Measurements from ENCODE around the gene AURKB. TPM values are rescaled to one million over a fixed set of nuclear protein-coding genes. Genes with fewer than 3 reads are reported as not detected.
"Not testable (repeated sequence)": the region's sequence is repeated elsewhere in the genome, so short reads cannot be mapped to it uniquely, and the experiment has no call there.

Gene AURKB
- total and polyA plus RNA-seq, 10 of the 15 experiments (the other 5 are each of a cell fraction or from before 2014, with no cell fraction given): 52.7 to 209 (median 128) TPM

GRCh38 chr17:8220783-8221662 is 10.6 kb upstream of the AURKB start (continued):
- TF ChIP-seq POU2F2 (IDR thresholded peaks at IDR 0.05; ENCODE audit: borderline replicate concordance, low read depth, low read length) (peak; percentile 58; the same call in 1 of the 3 replicates), SP1 (IDR thresholded peaks at IDR 0.05; ENCODE audit: low read depth, low read length) (peak; percentile 19), ZBTB40 (IDR thresholded peaks at IDR 0.05; ENCODE audit: borderline replicate concordance) (peak; percentile 73; the same call in 1 of the 2 replicates), TCF3 (IDR thresholded peaks at IDR 0.05; ENCODE audit: borderline replicate concordance, insufficient read depth, low read depth, low read length) (no peak), USF1 (IDR thresholded peaks at IDR 0.05; ENCODE audit: borderline replicate concordance, extremely low read length, insufficient read depth, low read depth, low read length) (no peak), FOXM1 (IDR thresholded peaks at IDR 0.05; ENCODE audit: low read depth, low read length) (peak; percentile 17; the same call in 1 of the 2 replicates), SIN3A (IDR thresholded peaks at IDR 0.05; ENCODE audit: low read depth, low read length) (0 out of 2 replicates have a peak, but pooled peaks have one; percentile 47), IRF4 (IDR thresholded peaks at IDR 0.05; ENCODE audit: low read depth, low read length) (0 out of 2 replicates have a peak, but pooled peaks have one; percentile 32), MTA3 (IDR thresholded peaks at IDR 0.05; ENCODE audit: borderline replicate concordance, low read length) (no peak; the same call in 1 of the 2 replicates)

GRCh38 chr17:8214000-8214399 is 3.6 kb upstream of the AURKB start:
- H3K4me3 ChIP-seq; H3K27me3 ChIP-seq (replicated peaks in 1 of 2; ENCODE audit: control insufficient read depth in 2 of 2, insufficient read depth in 2 of 2, low read length in 1 of 2); H2AFZ ChIP-seq (ENCODE audit: control insufficient read depth, low read depth, low read length); ATAC-seq; H4K20me1 ChIP-seq (ENCODE audit: control insufficient read depth, insufficient read depth); H3K4me1 ChIP-seq (ENCODE audit: control insufficient read depth, insufficient read depth, low read length); H3K4me2 ChIP-seq (ENCODE audit: control insufficient read depth, insufficient read depth); H3K9me3 ChIP-seq (replicated peaks; ENCODE audit: control insufficient read depth, insufficient read depth, low read length); intact Hi-C loops (cut with micrococcal nuclease; ENCODE audit: unreplicated experiment); in situ Hi-C loops (cut with MboI); FAIRE-seq; H3K27ac ChIP-seq (ENCODE audit: control insufficient read depth, insufficient read depth); DNase-seq (ENCODE audit: low read depth, low spot score); BruUV-seq (replicated peaks); H3K36me3 ChIP-seq (ENCODE audit: control insufficient read depth in 2 of 2, insufficient read depth in 2 of 2, low read length in 1 of 2); H3K9ac ChIP-seq (ENCODE audit: control insufficient read depth, insufficient read depth, low read length): not testable (repeated sequence)
- ChIA-PET CTCF (interaction anchor here (2.1 kb wide), 1 partner anchor 95 kb away, joined by 9 read pairs; the partner anchor contains the start of gene ALOXE3), POLR2A (interaction anchor here (8.1 kb wide), 1 partner anchor 8 kb away, joined by 89 read pairs; no protein-coding TSS in a partner anchor), RAD21 (ENCODE audit: unreplicated experiment) (interaction anchor here (2.7 kb wide), 1 partner anchor 7 kb away, joined by 7 read pairs; no protein-coding TSS in a partner anchor), SMC1A (ENCODE audit: uncharacterized antibody, unreplicated experiment) (interaction anchor here (0.7 to 1.3 kb wide), 2 partner anchors 63 to 682 kb away, joined by 3 read pairs; no protein-coding TSS in a partner anchor)
- peaks cover 14% of the 10 kb centered on the region for H3K79me2 ChIP-seq (ENCODE audit: control insufficient read depth, insufficient read depth, low read length)
- WGBS (ENCODE audit: insufficient coverage, insufficient replicate concordance, low lambda C conversion rate, missing lambda C conversion rate): 60% methylated on average over 15 of the region's 15 CpGs

Data from GM12878 (cell line).